Measurements from ENCODE around the gene LAT. TPM values are rescaled to one million over a fixed set of nuclear protein-coding genes. Genes with fewer than 3 reads are reported as not detected.
"Not testable (repeated sequence)": the region's sequence is repeated elsewhere in the genome, so short reads cannot be mapped to it uniquely, and the experiment has no call there.

LAT gene
- total and polyA plus RNA-seq, 7 donors = 1.4 to 26.2 (median 7.1) TPM

DNA sequence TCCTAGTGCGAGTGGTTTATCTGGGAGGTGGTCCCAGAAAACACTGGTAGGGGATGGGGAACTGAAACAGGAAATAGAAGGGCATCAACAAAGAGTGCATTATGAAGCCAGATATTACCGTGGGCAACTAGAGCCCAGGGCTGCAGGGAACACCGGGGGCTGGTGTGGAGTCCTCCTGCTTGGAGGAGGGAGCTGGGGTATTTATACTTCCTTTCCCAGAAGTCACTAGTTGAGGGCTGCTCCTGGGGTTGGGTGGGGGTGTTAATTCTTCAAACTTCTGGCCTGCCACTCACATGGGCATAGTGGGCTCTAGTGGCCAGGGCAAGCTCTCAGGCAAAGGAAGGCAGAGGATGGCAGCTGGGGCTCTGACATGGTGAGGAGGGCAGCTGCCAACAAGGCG is 14.7 kb downstream of the LAT start:
- no peak for DNase-seq
- no peak overlapping the region for H3K4me3 ChIP-seq
- intact Hi-C loops (cut with DNase I) = no loop called here
- H3K27ac ChIP-seq = no peak overlapping the region
- WGBS, 2 donors = 71 to 72% methylated on average over 4 of the region's 4 CpGs
- no peaks in the 10 kb centered on the region for H3K4me1 ChIP-seq
- H3K27me3 ChIP-seq = no peaks in the 10 kb centered on the region
- no peaks in the 10 kb centered on the region for H3K36me3 ChIP-seq
- TF ChIP-seq, protein P1, sequence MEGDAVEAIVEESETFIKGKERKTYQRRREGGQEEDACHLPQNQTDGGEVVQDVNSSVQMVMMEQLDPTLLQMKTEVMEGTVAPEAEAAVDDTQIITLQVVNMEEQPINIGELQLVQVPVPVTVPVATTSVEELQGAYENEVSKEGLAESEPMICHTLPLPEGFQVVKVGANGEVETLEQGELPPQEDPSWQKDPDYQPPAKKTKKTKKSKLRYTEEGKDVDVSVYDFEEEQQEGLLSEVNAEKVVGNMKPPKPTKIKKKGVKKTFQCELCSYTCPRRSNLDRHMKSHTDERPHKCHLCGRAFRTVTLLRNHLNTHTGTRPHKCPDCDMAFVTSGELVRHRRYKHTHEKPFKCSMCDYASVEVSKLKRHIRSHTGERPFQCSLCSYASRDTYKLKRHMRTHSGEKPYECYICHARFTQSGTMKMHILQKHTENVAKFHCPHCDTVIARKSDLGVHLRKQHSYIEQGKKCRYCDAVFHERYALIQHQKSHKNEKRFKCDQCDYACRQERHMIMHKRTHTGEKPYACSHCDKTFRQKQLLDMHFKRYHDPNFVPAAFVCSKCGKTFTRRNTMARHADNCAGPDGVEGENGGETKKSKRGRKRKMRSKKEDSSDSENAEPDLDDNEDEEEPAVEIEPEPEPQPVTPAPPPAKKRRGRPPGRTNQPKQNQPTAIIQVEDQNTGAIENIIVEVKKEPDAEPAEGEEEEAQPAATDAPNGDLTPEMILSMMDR (IDR thresholded peaks at IDR 0.05) = no peak
- no peak for TF ChIP-seq POLR2AphosphoS5 (IDR thresholded peaks at IDR 0.05)
- TF ChIP-seq POLR2A (IDR thresholded peaks at IDR 0.05) = no peak
- TF ChIP-seq EP300 (IDR thresholded peaks at IDR 0.05) = no peak
- H3K9me3 ChIP-seq = no peaks in the 10 kb centered on the region

DNA sequence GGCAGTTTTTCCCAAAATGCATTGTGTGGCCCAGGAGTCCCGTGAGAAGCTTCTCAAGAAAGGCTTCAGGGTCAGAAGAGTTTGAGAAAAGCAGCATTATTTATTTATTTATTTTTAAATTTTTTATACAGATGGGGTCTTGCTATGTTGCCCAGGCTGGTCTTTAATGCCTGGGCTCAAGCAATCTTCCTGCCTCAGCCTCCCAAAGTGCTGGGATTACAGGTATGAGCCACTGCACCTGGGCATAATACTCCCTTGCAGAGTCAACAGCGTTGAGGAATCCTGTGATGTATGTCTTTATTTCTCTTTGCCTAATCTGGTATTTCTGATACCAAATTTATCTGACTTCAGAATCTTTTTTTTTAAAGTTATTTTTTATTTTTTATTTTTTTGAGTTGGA is 15.2 kb downstream of the LAT start:
- no peak overlapping the region for H3K4me3 ChIP-seq
- H3K36me3 ChIP-seq = no peaks in the 10 kb centered on the region
- intact Hi-C loops (cut with DNase I) = no loop called here
- 92 to 94% methylated on average over 2 of the region's 2 CpGs for WGBS, 2 donors
- no peak overlapping the region for H3K27ac ChIP-seq
- no peak for TF ChIP-seq POLR2AphosphoS5 (IDR thresholded peaks at IDR 0.05)
- TF ChIP-seq, protein P1 (IDR thresholded peaks at IDR 0.05) = no peak
- no peak for TF ChIP-seq EP300 (IDR thresholded peaks at IDR 0.05)
- TF ChIP-seq POLR2A (IDR thresholded peaks at IDR 0.05) = no peak
- no peaks in the 10 kb centered on the region for H3K9me3 ChIP-seq
- no peaks in the 10 kb centered on the region for H3K4me1 ChIP-seq
- no peak for DNase-seq
- no peaks in the 10 kb centered on the region for H3K27me3 ChIP-seq

DNA sequence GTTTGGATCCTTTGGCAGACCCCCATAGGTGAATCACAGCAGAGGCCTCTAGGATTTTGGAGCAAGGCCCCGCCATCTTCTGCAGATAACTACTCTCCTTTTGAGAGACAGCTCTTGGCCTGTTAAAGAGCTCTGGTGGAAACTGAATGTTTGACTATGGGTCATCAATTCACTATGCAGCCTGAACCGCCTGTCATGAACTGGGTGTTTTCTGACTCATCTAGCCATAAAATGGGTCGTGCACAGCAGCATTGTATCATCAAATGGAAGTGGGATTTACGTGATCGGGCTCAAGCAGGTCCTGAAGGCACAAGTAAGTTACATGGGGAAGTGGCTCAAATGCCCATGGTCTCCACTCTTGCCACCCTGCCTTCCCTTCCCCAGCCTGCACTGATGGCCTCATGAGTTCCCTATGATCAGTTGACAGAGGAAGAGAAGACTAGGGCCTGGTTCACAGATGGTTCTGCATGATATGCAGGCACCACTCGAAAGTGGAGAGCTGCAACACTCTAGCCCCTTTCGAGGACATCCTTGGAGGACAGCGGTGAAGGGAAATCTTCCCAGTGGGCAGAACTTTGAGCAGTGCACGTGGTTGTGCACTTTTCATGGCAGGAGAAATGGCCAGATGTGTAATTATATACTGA is 19.8 kb downstream of the LAT start:
- H3K9me3 ChIP-seq; H3K4me1 ChIP-seq; H3K4me3 ChIP-seq; H3K27me3 ChIP-seq; H3K36me3 ChIP-seq; DNase-seq; H3K27ac ChIP-seq; intact Hi-C loops (cut with DNase I): not testable (repeated sequence)
- whole genome bisulfite sequencing, 2 donors = 73 to 78% methylated on average over 9 of the region's 9 CpGs

DNA sequence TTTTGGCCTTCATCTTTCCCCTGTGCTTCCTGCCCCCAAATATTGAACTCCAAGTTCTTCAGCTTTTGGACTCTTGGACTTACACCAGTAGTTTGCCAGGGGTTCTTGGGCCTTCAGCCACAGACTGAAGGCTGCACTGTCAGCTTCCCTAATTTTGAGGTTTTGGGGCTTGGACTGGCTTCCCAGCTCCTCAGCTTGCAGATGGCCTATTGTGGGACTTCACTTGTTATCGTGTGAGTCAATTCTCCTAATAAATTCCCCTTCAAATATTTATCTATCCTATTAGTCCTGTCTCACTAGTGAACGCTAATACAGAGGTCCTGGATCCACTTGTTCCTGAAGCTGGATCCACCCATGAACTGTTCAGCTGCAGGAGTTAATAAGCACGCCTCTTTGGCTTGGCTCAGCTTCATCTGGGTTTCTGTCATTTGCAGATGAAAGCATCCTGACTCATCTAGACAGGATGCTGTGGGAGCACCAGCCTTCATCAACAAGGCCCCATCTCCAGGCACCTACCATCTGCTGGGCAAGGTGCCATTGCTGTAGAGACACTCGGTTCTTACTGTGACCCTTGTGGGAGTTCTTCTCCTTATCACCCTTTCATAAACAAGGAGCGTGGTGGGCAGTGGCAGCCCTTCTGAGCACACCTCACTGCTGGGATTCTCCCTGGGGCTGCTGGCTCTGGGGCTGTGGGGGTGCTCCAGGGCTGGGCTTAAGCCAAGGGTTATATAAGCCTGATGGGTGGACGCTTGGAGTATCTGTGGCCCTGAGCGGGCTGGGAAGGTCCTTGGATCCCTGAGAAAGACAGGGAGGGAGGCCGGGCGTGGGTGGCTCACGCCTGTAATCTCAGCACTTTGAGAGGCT is 23.1 kb downstream of the LAT start:
- Histone ChIP-seq H3K27me3 (no peaks in the 10 kb centered on the region), H3K9me3 (no peaks in the 10 kb centered on the region), H3K4me1 (no peaks in the 10 kb centered on the region), H3K4me3 (no peak overlapping the region), H3K36me3 (no peaks in the 10 kb centered on the region), H3K27ac (no peak overlapping the region)
- WGBS, 2 donors = 67 to 75% methylated on average over 10 of the region's 10 CpGs
- intact Hi-C loops (cut with DNase I) = no loop called here
- DNase-seq = no peak
- TF ChIP-seq, protein P1 (IDR thresholded peaks at IDR 0.05) = no peak
- TF ChIP-seq POLR2A (IDR thresholded peaks at IDR 0.05) (no peak), EP300 (IDR thresholded peaks at IDR 0.05) (no peak), POLR2AphosphoS5 (IDR thresholded peaks at IDR 0.05) (no peak)

DNA sequence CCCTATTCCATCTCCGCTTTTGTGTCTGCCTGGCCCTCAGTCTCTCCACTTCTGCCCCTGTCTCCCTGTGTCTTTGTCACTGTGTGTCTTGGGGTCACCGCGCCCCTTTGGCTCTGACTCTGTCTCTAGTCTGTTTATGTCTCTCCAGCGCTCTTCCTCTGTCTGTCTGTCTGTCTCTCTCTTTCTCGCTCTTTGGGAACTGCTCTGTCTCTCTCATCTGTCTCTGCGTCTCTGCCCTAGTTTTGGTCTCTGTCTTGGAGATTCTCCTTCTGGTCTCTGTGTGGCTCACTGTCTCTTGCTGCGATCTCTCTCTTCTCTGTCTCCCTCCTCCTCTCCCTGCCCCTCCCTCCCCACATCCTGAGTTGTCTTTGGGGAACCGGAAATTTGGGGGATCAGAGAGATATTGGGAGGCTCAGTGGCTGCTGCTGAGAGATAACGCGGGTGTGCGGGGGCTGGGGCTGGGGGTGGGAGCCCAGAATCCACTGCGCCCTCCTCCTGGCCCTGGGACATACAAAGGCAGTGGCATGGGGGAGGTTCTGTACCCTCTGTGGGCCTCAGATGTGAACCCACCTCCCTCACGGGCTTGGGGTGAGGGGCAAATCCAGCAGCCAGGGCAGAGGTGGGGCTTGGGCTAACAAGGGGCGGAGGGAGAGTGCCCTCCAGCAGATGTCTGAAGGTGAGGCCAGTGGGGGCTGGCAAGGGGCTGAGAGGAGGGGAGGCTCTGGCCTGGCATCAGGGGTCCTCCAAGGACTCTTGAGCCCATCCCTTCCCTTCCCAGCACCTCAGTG is 24.4 kb downstream of the LAT start:
- 59 to 81% methylated on average over 14 of the region's 14 CpGs for WGBS, 2 donors
- Histone ChIP-seq H3K4me1 (no peaks in the 10 kb centered on the region), H3K36me3 (no peaks in the 10 kb centered on the region), H3K27me3 (no peaks in the 10 kb centered on the region), H3K9me3 (no peaks in the 10 kb centered on the region), H3K27ac (no peak overlapping the region), H3K4me3 (no peak overlapping the region)
- no peak for DNase-seq
- intact Hi-C loops (cut with DNase I) = no loop called here
- no peak for TF ChIP-seq POLR2A (IDR thresholded peaks at IDR 0.05)
- TF ChIP-seq, protein P1 (IDR thresholded peaks at IDR 0.05) = no peak
- TF ChIP-seq POLR2AphosphoS5 (IDR thresholded peaks at IDR 0.05) = no peak
- TF ChIP-seq EP300 (IDR thresholded peaks at IDR 0.05) = no peak
